Osteoblast (primary cell): ENCODE results near the gene KCNQ5. TPM values are rescaled to one million over a fixed set of nuclear protein-coding genes. Genes with fewer than 3 reads are reported as not detected.

ENCODE experiments used
- DNase-seq: peaks from one replicate; pipeline ENCODE4 v3.0.0; 2011; ENCODE audit warnings: low spot score, mixed read lengths; ENCODE audit not compliant: insufficient read length; ENCODE audit errors: missing footprints
- H2AFZ ChIP-seq: 2 replicates; pipeline ENCODE4 v1.6.0; 2011; ENCODE audit warnings: mild to moderate bottlenecking, low read length
- H3K27ac ChIP-seq: 2 replicates; pipeline ENCODE4 v1.5.1; 2011; ENCODE audit warnings: mild to moderate bottlenecking, low read depth, low read length, moderate library complexity
- H3K27me3 ChIP-seq: 2 replicates; pipeline ENCODE4 v1.6.0; 2012; ENCODE audit warnings: mild to moderate bottlenecking, control low read depth, inconsistent platforms, low read length, moderate library complexity; ENCODE audit not compliant: insufficient read depth
- H3K36me3 ChIP-seq: 2 replicates; pipeline ENCODE4 v1.5.1; 2011; ENCODE audit warnings: mild to moderate bottlenecking, low read length, control low read depth, moderate library complexity; ENCODE audit not compliant: insufficient read depth
- H3K4me1 ChIP-seq: 2 replicates; pipeline ENCODE4 v1.5.1; 2011; ENCODE audit warnings: mild to moderate bottlenecking, low read length, control low read depth, moderate library complexity; ENCODE audit not compliant: insufficient read depth
- H3K4me2 ChIP-seq: 2 replicates; pipeline ENCODE4 v1.6.0; 2011; ENCODE audit warnings: mild to moderate bottlenecking, low read length; ENCODE audit not compliant: insufficient read depth
- H3K4me3 ChIP-seq: fragments of 200-600 bp; sonication (generic); 3 replicates; pipeline ENCODE4 v1.5.1; 2012; ENCODE audit warnings: mild to moderate bottlenecking, low read length, inconsistent platforms; ENCODE audit not compliant: insufficient read depth
- H3K79me2 ChIP-seq: 2 replicates; pipeline ENCODE4 v1.6.0; 2012; ENCODE audit warnings: mild to moderate bottlenecking, low read length, control low read depth, inconsistent platforms; ENCODE audit not compliant: insufficient read depth
- H3K9me3 ChIP-seq: 2 replicates; pipeline ENCODE4 v1.5.1; 2011; ENCODE audit warnings: low read depth, low read length, control low read depth
- H4K20me1 ChIP-seq: 2 replicates; pipeline ENCODE4 v1.6.0; 2012; ENCODE audit warnings: mild to moderate bottlenecking, low read length, control low read depth; ENCODE audit not compliant: insufficient read depth
- total RNA-seq: library from RNA; depleted of rRNA; stranded (reverse); fragments of >200 nt; gene quantifications from 2 replicates; pipeline ENCODE4 v1.2.3, GENCODE V29; 2012
- TF ChIP-seq, protein P1 (sequence below): IDR thresholded peaks from 2 replicates; pipeline ENCODE4 v1.5.1; 2011; ENCODE audit warnings: mild to moderate bottlenecking, low read depth, low read length, moderate library complexity; ENCODE audit errors: extremely low read depth

Gene KCNQ5
- total RNA-seq, 1 donor, result 4.0 TPM

DNA sequence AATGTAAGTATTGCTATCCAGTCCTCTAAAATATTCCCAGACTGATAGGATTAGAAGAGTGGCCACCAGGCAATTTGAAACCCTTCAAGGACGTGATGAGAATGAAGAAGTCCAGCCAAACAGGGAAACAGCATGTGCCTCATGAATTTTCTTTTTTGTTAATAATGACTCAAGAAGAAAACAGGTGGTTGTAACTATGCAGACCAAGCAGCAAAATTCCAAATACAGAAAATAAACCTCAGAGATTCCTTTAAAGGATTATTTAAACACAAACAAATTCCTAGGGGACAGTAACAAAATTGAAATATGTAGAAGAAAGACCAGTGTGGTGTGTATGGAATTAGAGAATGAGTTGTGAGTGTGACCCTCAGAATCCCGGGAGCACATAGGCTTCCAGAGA, 239.2 kb downstream of the KCNQ5 start:
- Histone ChIP-seq H3K9me3 (no peaks in the 10 kb centered on the region), H3K27ac (peak overlapping the region; percentile 33), H3K36me3 (no peaks in the 10 kb centered on the region), H3K4me1 (peaks cover 30% of the 10 kb centered on the region), H3K79me2 (no peaks in the 10 kb centered on the region), H3K4me3 (no peak overlapping the region), H3K27me3 (no peaks in the 10 kb centered on the region), H3K4me2 (no peak overlapping the region), H2AFZ (no peak overlapping the region), H4K20me1 (no peaks in the 10 kb centered on the region)
- TF ChIP-seq, protein P1, sequence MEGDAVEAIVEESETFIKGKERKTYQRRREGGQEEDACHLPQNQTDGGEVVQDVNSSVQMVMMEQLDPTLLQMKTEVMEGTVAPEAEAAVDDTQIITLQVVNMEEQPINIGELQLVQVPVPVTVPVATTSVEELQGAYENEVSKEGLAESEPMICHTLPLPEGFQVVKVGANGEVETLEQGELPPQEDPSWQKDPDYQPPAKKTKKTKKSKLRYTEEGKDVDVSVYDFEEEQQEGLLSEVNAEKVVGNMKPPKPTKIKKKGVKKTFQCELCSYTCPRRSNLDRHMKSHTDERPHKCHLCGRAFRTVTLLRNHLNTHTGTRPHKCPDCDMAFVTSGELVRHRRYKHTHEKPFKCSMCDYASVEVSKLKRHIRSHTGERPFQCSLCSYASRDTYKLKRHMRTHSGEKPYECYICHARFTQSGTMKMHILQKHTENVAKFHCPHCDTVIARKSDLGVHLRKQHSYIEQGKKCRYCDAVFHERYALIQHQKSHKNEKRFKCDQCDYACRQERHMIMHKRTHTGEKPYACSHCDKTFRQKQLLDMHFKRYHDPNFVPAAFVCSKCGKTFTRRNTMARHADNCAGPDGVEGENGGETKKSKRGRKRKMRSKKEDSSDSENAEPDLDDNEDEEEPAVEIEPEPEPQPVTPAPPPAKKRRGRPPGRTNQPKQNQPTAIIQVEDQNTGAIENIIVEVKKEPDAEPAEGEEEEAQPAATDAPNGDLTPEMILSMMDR, result no peak
- DNase-seq, result no peak

DNA sequence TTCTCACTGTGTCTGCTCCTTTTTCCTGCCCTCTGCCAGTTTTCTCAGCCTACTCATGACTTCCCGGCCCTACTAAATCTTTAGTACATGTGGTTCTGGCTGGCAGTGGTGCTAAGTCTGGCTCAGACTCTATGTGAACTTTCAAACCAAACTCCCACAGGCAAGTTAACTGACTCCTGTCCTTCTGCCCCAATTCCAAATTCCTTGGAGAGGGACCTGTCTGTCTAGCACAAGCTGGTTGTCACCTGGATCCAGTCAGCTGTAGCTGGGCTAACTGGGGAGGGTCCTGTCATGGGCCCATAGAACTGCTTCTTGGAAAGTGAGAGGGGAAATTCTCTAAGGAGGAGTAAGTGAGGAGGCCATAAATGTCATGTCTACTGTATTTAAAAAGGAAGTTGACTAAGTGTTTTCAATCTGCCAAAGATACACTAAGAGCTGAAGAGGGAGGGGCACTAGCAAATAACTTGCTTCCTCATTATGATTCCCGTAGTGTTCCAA, 240.1 kb downstream of the KCNQ5 start:
- Histone ChIP-seq H3K27ac (peak overlapping the region; percentile 33), H3K79me2 (no peaks in the 10 kb centered on the region), H3K4me2 (peak overlapping the region; percentile 40), H3K36me3 (no peaks in the 10 kb centered on the region), H4K20me1 (no peaks in the 10 kb centered on the region), H3K4me1 (peaks cover 31% of the 10 kb centered on the region), H3K27me3 (no peaks in the 10 kb centered on the region), H2AFZ (peak overlapping the region; percentile 20), H3K9me3 (no peaks in the 10 kb centered on the region), H3K4me3 (no peak overlapping the region)
- peak; percentile 39 for DNase-seq
- TF ChIP-seq, protein P1, result no peak

DNA sequence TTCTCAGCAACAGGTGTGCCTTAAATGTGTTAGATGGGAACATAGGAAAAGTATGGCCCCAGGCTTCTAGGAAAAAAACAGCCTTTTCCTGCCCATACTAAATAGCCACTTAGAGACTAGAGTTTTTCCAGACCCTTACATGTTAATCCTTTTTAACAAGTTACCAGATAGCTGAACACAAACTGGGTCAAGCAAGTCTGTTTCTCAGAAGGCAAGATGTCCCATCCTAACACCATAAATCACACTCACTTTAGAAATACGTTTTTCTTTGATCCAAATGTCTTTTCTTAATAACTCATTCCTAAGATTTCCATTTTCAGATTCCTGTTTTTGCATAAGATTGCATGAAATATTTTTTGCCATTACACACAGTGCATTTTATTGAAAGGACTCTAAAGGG, 241.3 kb downstream of the KCNQ5 start:
- Histone ChIP-seq H3K4me1 (peaks cover 31% of the 10 kb centered on the region), H3K36me3 (no peaks in the 10 kb centered on the region), H3K79me2 (no peaks in the 10 kb centered on the region), H4K20me1 (no peaks in the 10 kb centered on the region), H3K4me2 (no peak overlapping the region), H3K9me3 (no peaks in the 10 kb centered on the region), H3K27ac (no peak overlapping the region), H2AFZ (no peak overlapping the region), H3K27me3 (no peaks in the 10 kb centered on the region), H3K4me3 (no peak overlapping the region)
- TF ChIP-seq, protein P1, result no peak
- no peak for DNase-seq

DNA sequence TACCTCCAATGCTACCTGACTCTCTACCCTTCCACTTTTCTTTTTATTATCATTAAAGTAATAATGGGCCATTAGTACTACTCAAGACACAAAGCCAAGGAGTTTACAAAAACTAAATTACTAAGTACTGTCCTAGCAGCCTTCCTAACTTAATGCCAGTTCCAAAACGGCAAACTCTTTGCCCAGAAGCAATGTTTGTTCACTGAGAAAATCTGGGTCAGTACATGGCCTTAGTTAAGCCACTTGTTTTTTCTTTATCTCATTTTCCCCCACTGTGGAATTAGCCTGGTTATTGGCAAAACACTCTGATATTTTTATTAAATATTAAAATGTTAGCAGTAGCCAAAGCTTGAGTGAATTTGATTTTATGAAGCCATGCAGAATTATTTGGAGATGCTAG, 242.4 kb downstream of the KCNQ5 start:
- H3K4me2 ChIP-seq, result no peak overlapping the region
- no peaks in the 10 kb centered on the region for H3K27me3 ChIP-seq
- DNase-seq, result no peak
- peaks cover 31% of the 10 kb centered on the region for H3K4me1 ChIP-seq
- TF ChIP-seq, protein P1, result no peak
- H2AFZ ChIP-seq, result no peak overlapping the region
- H3K79me2 ChIP-seq, result no peaks in the 10 kb centered on the region
- no peaks in the 10 kb centered on the region for H3K9me3 ChIP-seq
- no peaks in the 10 kb centered on the region for H3K36me3 ChIP-seq
- no peak overlapping the region for H3K4me3 ChIP-seq
- H4K20me1 ChIP-seq, result no peaks in the 10 kb centered on the region
- H3K27ac ChIP-seq, result no peak overlapping the region
